Measurements from ENCODE around the gene IFITM5. TPM values are rescaled to one million over a fixed set of nuclear protein-coding genes. Genes with fewer than 3 reads are reported as not detected.

Gene IFITM5
- total and polyA plus RNA-seq, 9 of the 15 experiments (the other 6 are each of a cell fraction or from before 2014, with no cell fraction given): 0.19 TPM; not detected in 8

- TF ChIP-seq PRDM10 (IDR thresholded peaks at IDR 0.05; ENCODE audit: partially characterized antibody) (peak; percentile 31), MTA1 (IDR thresholded peaks at IDR 0.05; ENCODE audit: borderline replicate concordance) (no peak), TSHZ1 (CRISPR knock-in tag; IDR thresholded peaks at IDR 0.05) (no peak), POLR2B (IDR thresholded peaks at IDR 0.05; ENCODE audit: low read depth, partially characterized antibody) (peak; percentile 95), SMAD4 (CRISPR knock-in tag; conservative IDR thresholded peaks at IDR 0.05) (0 out of 2 replicates have a peak, but pooled peaks have one; percentile 45), MAX (CRISPR knock-in tag; IDR thresholded peaks at IDR 0.05) (peak; percentile 47; the same call in 1 of the 2 replicates), MCM7 (IDR thresholded peaks at IDR 0.05) (0 out of 4 replicates have a peak, but pooled peaks of 1 of the 2 experiments have one; percentile 49), ZC3H11A (IDR thresholded peaks at IDR 0.05; ENCODE audit: low read depth, low read length) (no peak), CXXC5 (CRISPR knock-in tag; IDR thresholded peaks at IDR 0.05) (peak; percentile 34; the same call in 1 of the 2 replicates), RNF2 (IDR thresholded peaks at IDR 0.05) (0 out of 2 replicates have a peak, but pooled peaks have one; percentile 23), ZNF639 (CRISPR knock-in tag; conservative IDR thresholded peaks at IDR 0.05 in 1 of 2, IDR thresholded peaks at IDR 0.05 in 1 of 2) (no peak), CHD4 (IDR thresholded peaks at IDR 0.05; ENCODE audit: insufficient read depth, insufficient replicate concordance, low read depth, low read length, poor library complexity, severe bottlenecking) (no peak), CBFB (CRISPR knock-in tag; IDR thresholded peaks at IDR 0.05) (0 out of 2 replicates have a peak, but pooled peaks have one; percentile 51), CEBPG (CRISPR knock-in tag; IDR thresholded peaks at IDR 0.05) (no peak), CEBPG (tag; conservative IDR thresholded peaks at IDR 0.05 in 1 of 2, IDR thresholded peaks at IDR 0.05 in 1 of 2) (no peak), NCOA2 (IDR thresholded peaks at IDR 0.05; ENCODE audit: partially characterized antibody in 2 of 2) (no peak), POLR2G (IDR thresholded peaks at IDR 0.05; ENCODE audit: low read depth, low read length) (peak; percentile 71)
Observed at GRCh38 chr11:313787-314553, 14.6 kb upstream of the IFITM5 start, which contains the start of gene IFITM1 (continued).

Data from K562 (cell line).